GM13976 (cell line): ENCODE results near the gene SQSTM1.
A peak's percentile ranks its signal among the peaks of the same experiment; 100 is the strongest.

ENCODE experiments used
- DNase-seq: peaks from one replicate; pipeline ENCODE4 v3.0.0; 2012; ENCODE audit warnings: low spot score
- in situ Hi-C: fragments of 300-500 bp; cut with MboI; formaldehyde crosslinking; loops from one replicate; pipeline ENCODE4 v1.12.0; 2022; ENCODE audit warnings: low sequenced_read_pairs, mixed read lengths, inconsistent platforms; ENCODE audit not compliant: unreplicated experiment
- TF ChIP-seq, protein P1 (sequence below): IDR thresholded peaks from 2 replicates; pipeline ENCODE4 v1.5.1; 2012; ENCODE audit warnings: borderline replicate concordance, mild to moderate bottlenecking; ENCODE audit not compliant: insufficient read depth; ENCODE audit errors: extremely low read depth, missing control alignments, control extremely low read depth

The SQSTM1 gene

GRCh38 chr5:179798144-179798770 is 22.4 kb upstream of the SQSTM1 start:
- TF ChIP-seq, protein P1, sequence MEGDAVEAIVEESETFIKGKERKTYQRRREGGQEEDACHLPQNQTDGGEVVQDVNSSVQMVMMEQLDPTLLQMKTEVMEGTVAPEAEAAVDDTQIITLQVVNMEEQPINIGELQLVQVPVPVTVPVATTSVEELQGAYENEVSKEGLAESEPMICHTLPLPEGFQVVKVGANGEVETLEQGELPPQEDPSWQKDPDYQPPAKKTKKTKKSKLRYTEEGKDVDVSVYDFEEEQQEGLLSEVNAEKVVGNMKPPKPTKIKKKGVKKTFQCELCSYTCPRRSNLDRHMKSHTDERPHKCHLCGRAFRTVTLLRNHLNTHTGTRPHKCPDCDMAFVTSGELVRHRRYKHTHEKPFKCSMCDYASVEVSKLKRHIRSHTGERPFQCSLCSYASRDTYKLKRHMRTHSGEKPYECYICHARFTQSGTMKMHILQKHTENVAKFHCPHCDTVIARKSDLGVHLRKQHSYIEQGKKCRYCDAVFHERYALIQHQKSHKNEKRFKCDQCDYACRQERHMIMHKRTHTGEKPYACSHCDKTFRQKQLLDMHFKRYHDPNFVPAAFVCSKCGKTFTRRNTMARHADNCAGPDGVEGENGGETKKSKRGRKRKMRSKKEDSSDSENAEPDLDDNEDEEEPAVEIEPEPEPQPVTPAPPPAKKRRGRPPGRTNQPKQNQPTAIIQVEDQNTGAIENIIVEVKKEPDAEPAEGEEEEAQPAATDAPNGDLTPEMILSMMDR = no peak
- no peak for DNase-seq
- in situ Hi-C loops = no loop called here

GRCh38 chr5:179798771-179799643 is 21.7 kb upstream of the SQSTM1 start:
- TF ChIP-seq, protein P1 = no peak
- in situ Hi-C loops = no loop called here
- no peak for DNase-seq

DNA sequence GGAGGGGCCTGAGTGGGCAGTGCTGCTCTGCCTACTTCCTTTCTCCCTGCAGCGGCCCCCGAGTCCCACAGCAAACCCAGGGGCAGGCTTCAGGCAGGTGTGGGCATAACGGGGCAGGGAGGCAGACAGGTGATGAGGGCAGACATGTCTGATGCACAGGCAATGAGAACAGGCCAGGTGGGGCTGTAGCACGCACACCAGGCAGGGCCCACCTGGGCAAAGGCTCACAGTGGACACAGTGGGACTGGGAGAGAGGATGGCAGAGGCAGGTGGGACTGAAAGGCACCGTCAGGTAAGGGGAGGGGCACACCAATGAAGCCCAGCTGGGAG is 21.1 kb upstream of the SQSTM1 start:
- TF ChIP-seq, protein P1 = no peak
- DNase-seq = no peak
- in situ Hi-C loops = no loop called here

DNA sequence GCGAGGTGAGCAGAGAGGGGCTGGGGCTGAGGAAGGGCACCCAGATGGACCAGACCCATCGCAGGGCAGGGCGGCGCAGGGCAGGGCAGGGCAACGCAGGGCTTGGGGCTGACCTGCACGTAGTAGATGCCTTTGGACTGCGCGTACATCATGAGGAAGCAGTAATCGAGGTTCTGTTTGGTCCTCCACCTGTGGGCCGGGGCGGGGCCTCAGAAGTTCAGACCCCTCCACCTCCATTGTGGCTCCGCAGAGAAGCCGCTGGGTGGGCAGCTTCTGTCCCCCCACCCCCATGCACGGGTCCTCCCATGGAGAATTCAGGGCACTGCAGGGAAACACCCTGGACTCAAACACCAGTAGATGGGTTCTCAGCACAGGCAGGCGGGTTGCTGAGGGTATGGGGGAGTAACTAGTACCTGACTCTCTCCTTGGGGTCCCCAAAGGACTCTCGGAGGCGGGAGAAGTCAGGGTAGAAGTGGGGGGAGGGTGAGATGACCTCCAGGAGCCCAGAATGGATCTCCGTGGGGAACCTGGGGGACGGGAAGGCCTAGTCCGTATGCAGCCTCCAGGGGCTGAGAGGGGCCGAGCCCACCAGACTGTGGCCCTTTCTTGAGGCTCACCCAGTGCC is 20.5 kb upstream of the SQSTM1 start:
- TF ChIP-seq, protein P1 = no peak
- DNase-seq = no peak
- in situ Hi-C loops = no loop called here

DNA sequence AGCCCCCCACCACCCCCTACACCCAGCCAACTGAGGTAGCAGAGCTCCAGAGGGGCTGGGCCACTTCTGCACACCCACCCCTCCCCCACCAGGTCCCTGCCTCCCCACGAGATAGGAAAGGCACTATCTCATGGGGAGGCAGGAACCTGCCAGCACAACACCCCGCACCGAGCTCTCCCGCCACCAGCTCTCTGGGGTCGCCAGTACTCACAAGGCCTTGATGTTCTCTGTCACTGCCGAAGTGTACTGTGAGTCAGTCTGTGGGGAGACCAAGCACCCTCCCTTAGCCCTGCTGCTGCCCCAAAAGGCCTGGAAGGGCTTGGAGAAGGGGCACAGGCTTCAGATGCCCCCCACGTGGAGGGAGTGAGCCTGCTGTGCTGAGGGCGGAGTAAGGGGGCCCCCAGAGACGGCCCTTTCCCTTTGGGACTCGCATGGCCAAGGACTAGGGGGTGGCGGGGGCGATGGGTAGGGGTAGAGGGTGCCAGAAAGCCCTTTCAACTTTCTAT is 20.0 kb upstream of the SQSTM1 start:
- TF ChIP-seq, protein P1 = no peak
- no peak for DNase-seq
- in situ Hi-C loops = no loop called here

DNA sequence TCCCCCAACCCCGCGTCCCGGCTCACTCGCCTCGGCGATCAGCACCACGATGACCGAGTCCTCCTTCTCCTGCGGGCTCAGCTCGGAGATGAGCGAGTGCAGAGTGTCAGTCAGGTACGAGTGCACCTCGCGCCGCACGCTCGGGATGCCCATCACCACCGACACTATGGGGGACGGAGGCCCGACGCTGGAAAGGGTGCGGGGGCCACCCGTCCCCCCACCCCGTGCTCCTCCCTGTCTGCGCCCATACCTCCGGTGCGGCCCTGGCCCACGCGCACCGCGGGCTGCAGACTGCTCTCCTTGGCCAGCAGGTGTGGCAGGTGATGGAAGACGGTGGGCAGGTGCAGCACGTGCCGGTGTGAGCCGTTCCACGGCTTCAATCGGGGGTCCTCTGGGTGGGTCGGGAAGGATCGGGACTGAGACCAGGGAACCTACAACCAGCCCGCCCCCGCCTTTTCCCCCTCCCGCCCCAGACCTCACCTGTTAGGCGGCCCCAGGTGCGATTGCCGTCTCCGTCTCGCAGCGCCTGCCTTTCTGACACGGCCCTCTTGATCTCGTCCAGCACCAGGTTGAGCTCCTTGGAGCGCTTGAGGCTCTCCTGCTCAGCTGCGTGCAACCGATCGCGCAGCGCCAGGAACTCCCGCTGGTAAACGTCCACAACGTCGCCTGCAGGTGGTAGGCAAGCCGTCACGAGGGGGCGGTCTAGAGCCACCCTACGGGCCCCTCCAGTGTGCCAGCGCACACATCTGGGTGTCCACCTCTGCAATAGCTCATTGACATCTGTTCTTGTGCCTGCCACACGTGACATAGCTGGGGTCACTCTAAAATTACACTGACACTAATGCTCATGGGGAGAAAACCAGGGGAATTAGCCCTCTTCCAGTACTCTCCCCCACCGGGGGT is 19.1 kb upstream of the SQSTM1 start:
- TF ChIP-seq, protein P1 = peak; percentile 79
- DNase-seq = peak; percentile 85
- in situ Hi-C loops = no loop called here
